ENCODE measurements around the gene RAB3GAP1.
"Not testable (repeated sequence)": the region's sequence is repeated elsewhere in the genome, so short reads cannot be mapped to it uniquely, and the experiment has no call there.

Gene RAB3GAP1

GRCh38 chr2:135055182-135055786 is 3.2 kb downstream of the RAB3GAP1 start:
- DNase-seq (ENCODE audit: low read depth in 2 of 2): no peak

- DNase-seq (ENCODE audit: low read depth in 2 of 2): no peak
Observed at GRCh38 chr2:135056790-135057189, 4.7 kb downstream of the RAB3GAP1 start.

- no peak for DNase-seq (ENCODE audit: low read depth in 2 of 2)
Observed at GRCh38 chr2:135059577-135059976, 7.5 kb downstream of the RAB3GAP1 start.

GRCh38 chr2:135063210-135063609 is 11.1 kb downstream of the RAB3GAP1 start:
- DNase-seq (ENCODE audit: low read depth in 2 of 2): no peak

- DNase-seq (ENCODE audit: low read depth in 2 of 2): no peak
Observed at GRCh38 chr2:135064149-135064548, 12.1 kb downstream of the RAB3GAP1 start.

GRCh38 chr2:135066710-135067109 is 14.6 kb downstream of the RAB3GAP1 start:
- DNase-seq (ENCODE audit: low read depth in 2 of 2): no peak

DNA sequence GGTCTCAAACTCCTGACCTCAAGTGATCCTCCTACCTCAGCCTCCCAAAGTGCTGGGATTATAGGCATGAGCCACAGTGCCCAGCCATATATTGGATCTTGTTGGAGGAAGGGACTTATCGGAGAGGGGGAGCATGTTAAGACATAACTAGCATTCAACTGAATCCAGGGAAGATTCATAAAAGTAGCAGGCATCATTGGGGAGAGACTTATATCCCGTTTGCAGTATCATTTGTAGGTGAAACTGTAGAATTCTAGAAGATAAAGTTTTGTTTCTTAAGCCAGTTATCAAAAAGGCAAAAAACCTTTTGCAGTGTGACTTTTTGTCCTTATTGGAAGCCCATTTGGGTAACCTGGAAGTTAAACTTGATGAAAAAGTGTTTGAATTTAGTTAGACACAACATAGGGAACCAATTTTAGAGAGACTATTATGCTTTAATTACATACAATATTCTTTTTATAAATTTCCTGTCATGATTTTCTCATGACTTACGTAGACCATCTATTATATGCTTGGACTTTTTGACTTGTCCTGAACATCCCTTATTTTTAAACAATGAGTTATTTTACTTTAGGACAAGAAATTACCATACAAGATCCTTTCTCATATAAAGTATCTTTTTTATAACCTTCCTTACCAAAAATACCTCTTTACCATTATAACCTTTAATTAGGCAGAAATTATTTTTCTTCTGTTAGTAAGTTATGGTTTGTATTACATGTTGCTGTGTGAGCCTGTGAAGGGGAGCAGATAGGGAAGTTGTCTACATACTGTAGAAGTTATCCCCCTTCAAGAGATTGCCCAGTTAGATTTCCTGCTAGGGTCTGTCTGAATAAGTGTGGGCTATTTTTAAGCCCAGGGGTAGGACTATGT is 20.3 kb downstream of the RAB3GAP1 start:
- DNase-seq (ENCODE audit: low read depth in 2 of 2): no peak

- DNase-seq (ENCODE audit: low read depth in 2 of 2): no peak
Observed at GRCh38 chr2:135074216-135074615, 22.1 kb downstream of the RAB3GAP1 start.

- DNase-seq (ENCODE audit: low read depth in 2 of 2): no peak
Observed at GRCh38 chr2:135076556-135076955, 24.5 kb downstream of the RAB3GAP1 start.

DNA sequence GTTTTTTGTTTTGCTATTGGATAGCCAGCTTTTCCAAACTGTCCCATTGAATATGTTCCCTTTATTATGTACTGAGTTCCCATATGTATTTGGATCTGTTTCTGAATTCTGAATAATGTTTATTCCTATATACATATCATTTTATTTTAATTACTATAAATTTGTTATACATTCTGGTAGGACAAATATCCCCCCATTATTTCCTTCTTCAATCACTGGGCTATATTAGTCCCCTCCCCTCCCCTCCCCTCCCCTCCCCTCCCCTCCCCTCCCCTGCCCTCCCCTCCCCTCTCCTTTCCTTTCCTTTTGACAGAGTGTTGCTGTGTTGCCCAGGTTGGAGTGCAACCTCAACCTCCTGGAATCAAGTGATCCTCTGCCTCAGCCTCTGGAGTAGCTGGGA is 26.3 kb downstream of the RAB3GAP1 start:
- no peak for DNase-seq (ENCODE audit: low read depth in 2 of 2)

DNA sequence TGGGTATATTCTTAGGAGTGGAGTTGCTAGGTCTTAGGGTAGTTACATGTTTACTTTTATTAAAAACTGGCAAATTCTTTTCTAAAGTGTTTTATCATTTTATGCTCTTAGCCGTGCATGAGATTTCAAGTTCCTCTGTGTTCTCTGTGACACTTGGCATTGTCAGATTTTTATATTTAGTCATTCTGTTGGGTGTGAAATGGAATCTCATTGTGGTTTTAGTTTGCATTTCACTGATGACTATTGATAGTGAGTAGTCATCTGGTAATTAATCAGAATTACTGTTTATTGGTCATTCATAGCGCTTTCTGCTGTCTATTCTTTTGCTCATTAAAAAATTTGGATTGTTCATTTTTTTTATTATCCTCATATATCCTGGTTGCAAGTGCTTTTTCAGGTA is 34.1 kb downstream of the RAB3GAP1 start:
- no peak for DNase-seq (ENCODE audit: low read depth in 2 of 2)

DNA sequence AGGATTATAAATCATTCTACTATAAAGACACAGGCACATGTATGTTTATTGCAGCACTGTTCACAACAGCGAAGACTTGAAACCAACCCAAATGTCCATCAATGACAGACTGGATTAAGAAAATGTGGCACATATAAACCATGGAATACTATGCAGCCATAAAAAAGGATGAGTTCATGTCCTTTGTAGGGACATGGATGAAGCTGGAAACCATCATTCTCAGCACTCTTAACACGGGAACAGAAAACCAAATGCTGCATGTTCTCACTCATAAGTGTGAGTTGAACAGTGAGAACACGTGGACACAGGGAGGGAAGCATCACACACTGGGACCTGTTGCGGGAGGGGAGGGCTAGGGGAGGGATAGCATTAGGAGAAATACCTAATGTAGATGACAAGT is 37.5 kb downstream of the RAB3GAP1 start:
- DNase-seq (ENCODE audit: low read depth in 2 of 2): not testable (repeated sequence)

DNA sequence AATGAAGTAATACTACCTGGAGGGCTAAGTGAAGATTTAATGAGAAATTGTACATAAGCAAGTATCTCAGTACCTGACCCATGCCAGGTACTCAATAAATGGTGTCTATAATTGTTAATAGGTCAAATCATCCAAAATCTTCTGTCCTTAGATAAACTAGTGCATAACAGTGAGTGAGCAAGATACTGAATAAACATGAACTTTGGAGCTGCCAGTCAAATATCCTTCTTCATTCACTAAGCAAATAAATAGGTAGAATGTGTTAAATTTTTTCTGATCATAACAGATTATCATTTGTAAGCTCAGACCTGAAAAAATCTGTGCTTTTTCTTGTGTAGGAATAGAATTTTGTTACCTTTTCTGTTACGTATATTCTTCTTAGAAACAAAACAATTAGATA is 39.6 kb downstream of the RAB3GAP1 start:
- no peak for DNase-seq (ENCODE audit: low read depth in 2 of 2)

- DNase-seq (ENCODE audit: low read depth in 2 of 2): no peak
Observed at GRCh38 chr2:135093193-135093592, 41.1 kb downstream of the RAB3GAP1 start.

DNA sequence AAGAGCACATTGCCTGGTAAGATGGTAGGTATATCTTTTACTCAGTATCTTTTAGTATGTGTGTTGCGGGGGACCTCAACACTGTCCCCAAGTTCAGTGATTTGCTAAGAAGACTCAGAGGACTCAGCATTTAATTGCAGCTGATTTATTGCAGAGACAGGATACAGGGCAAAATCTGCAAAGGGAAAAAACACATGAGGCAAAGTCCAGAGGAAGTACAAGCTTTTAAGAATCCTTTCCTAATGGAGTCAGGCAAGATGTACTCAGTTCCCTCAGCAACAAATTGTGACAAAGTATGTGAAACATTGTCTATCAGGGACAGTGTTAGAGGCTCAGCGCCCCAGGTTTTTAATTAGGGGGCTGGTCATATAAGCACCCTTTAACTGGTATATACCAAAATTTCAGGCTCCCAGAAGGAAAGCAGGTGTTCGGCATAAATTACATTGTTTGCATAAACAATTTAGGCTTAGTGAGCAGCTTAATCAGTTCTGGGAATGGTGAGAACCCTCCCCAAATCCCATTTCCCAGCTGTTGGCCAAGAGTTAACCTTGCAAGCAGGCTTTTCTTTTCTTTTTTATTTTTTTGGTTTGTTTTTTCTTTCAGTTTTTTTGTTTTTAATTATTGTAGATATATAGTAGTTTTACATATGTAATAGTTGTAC is 41.7 kb downstream of the RAB3GAP1 start:
- DNase-seq (ENCODE audit: low read depth in 2 of 2): no peak

DNA sequence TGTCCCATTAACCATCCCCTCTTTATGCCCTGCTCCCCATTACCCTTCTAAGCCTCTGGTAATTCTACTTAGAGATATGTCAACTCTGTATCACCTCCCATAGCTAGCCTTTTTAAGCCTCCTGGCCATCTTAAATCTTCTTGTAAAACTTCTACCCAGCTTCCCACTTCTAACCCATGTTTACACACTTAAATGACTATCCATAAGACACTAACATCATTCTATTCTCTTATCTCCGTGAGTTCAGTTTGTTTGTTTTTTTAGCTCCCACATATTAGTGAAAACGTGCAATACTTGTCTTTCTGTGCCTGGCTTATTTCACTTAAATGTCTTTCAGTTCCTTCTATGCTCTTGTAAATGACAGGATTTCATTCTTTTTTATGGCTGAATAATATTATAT is 42.4 kb downstream of the RAB3GAP1 start:
- DNase-seq (ENCODE audit: low read depth in 2 of 2): no peak

DNA sequence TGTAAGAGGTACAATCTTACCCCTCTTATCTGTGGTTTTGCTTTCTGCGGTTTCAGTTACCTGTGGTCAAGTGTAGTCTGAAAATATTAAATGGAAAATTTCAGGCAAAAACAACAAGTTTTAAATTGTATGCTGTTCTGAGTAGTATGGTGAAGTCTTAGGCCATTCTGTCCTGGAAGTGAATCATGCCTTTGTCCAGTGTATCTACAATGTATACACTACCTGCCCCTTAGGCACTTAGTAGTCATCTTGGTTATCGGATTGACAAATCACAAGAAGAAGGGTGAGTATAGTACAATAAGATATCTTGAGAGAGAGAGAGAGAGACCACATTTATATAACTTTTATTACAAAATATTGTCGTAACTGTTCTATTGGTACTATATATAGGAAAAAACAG is 43.5 kb downstream of the RAB3GAP1 start:
- DNase-seq (ENCODE audit: low read depth in 2 of 2): no peak

DNA sequence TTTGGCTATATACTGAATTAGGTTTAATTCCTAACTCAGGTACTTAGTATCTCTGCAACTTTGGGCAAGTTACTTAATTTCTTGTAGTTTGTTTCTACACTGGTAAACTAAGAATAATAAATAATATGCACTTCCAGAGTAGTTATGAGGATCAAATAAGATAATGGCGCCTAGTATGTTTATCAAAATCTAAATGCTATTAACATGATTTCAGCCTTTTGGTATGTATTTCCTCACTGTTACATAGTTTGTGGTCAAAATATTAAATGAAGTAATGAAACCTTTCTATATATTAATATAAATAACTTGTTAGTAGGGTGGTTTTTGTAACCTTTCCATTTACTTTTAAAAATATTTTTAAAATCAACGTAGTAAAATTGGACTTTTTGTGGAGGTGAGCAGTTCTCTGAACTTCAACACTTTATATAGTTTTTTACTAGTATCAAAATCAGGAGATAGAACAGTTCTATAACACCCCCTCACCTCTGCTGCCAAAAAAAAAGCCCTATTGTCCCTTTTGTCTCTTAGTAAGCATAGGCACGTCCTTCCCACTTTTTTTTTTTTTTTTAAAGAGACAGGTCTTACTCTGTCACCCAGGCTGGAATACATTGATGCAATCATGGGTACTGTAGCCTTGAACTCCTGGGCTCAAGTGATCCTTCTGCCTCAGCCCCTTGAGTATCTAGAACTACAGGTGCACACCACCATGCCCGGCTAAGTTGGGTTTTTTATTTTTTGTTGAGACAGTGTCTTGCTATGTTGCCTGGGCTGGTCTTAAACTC is 44.8 kb downstream of the RAB3GAP1 start:
- no peak for DNase-seq (ENCODE audit: low read depth in 2 of 2)

GRCh38 chr2:135097532-135098231 is 45.6 kb downstream of the RAB3GAP1 start:
- DNase-seq (ENCODE audit: low read depth in 2 of 2): no peak

- no peak for DNase-seq (ENCODE audit: low read depth in 2 of 2)
Observed at GRCh38 chr2:135099802-135100483, 47.9 kb downstream of the RAB3GAP1 start.

DNA sequence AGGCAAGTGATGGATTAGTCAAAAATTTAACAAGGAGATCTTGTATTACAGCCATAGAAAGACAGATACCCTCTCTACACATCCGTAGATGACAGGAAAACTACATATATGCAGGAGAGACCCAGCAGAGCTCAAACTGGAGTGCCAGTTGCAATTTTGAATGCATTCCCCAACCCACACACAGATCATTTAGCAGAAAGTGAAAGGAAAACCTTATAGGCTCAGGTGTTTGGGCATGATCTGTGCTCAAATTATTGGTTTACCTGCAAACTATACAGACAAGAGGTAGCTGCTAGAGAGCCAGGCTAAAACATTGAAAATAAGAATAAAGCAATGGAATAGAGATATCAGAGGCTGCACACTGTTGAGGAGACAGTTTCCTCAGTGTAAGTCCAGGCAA is 51.8 kb downstream of the RAB3GAP1 start:
- DNase-seq (ENCODE audit: low read depth in 2 of 2): no peak

Data from stimulated activated CD4-positive, alpha-beta T cell treated with anti-CD3 and anti-CD28 coated beads, Interleukin-12 subunit alpha, Interleukin-12 subunit beta, amount 100 ng/mL, for 24 hours (primary cell).